ENCODE results near the gene SLC6A13. TPM values are rescaled to one million over a fixed set of nuclear protein-coding genes. Genes with fewer than 3 reads are reported as not detected.

SLC6A13 gene
- total RNA-seq, 6 experiments from 2014 or later: 2.0 to 70.6 (median 14.4) TPM

- 91% methylated on average over 2 of the region's 5 CpGs for WGBS (ENCODE audit: insufficient coverage, low coverage, low lambda C conversion rate, missing lambda C conversion rate)
- Histone ChIP-seq H3K4me3 (no peak overlapping the region), H3K36me3 (no peaks in the 10 kb centered on the region), H3K4me1 (peaks cover 0 to 31% (median 4%) of the 10 kb centered on the region in 4 donors), H3K9me3 (no peaks in the 10 kb centered on the region), H3K27ac (no peak overlapping the region), H3K27me3 (no peaks in the 10 kb centered on the region)
- TF ChIP-seq, protein P1, sequence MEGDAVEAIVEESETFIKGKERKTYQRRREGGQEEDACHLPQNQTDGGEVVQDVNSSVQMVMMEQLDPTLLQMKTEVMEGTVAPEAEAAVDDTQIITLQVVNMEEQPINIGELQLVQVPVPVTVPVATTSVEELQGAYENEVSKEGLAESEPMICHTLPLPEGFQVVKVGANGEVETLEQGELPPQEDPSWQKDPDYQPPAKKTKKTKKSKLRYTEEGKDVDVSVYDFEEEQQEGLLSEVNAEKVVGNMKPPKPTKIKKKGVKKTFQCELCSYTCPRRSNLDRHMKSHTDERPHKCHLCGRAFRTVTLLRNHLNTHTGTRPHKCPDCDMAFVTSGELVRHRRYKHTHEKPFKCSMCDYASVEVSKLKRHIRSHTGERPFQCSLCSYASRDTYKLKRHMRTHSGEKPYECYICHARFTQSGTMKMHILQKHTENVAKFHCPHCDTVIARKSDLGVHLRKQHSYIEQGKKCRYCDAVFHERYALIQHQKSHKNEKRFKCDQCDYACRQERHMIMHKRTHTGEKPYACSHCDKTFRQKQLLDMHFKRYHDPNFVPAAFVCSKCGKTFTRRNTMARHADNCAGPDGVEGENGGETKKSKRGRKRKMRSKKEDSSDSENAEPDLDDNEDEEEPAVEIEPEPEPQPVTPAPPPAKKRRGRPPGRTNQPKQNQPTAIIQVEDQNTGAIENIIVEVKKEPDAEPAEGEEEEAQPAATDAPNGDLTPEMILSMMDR (IDR thresholded peaks at IDR 0.05): no peak
- no peak for TF ChIP-seq POLR2A (IDR thresholded peaks at IDR 0.05)
- DNase-seq (no peak), ATAC-seq (no peak)
- intact Hi-C loops (cut with DNase I): no loop called here
Measured at GRCh38 chr12:179885-180284, 82.8 kb downstream of the SLC6A13 start.

GRCh38 chr12:179131-179884, 83.3 kb downstream of the SLC6A13 start:
- DNase-seq: no peak
- H3K27me3 ChIP-seq: no peaks in the 10 kb centered on the region
- H3K4me3 ChIP-seq: no peak overlapping the region
- 83% methylated on average over 1 of the region's 11 CpGs for WGBS (ENCODE audit: insufficient coverage, low coverage, low lambda C conversion rate, missing lambda C conversion rate)
- peak in 2 of 4 donors; percentile 5 to 22 for ATAC-seq
- H3K4me1 ChIP-seq: peaks cover 0 to 31% (median 4%) of the 10 kb centered on the region in 4 donors
- intact Hi-C loops (cut with DNase I): no loop called here
- no peak for TF ChIP-seq POLR2A (IDR thresholded peaks at IDR 0.05)
- TF ChIP-seq, protein P1 (IDR thresholded peaks at IDR 0.05): no peak
- no peaks in the 10 kb centered on the region for H3K36me3 ChIP-seq
- H3K9me3 ChIP-seq: no peaks in the 10 kb centered on the region
- H3K27ac ChIP-seq: no peak overlapping the region

GRCh38 chr12:178829-179109, 83.9 kb downstream of the SLC6A13 start:
- DNase-seq: no peak
- Histone ChIP-seq H3K9me3 (no peaks in the 10 kb centered on the region), H3K4me1 (peaks cover 0 to 31% (median 4%) of the 10 kb centered on the region in 4 donors), H3K36me3 (no peaks in the 10 kb centered on the region), H3K4me3 (no peak overlapping the region), H3K27me3 (no peaks in the 10 kb centered on the region), H3K27ac (no peak overlapping the region)
- TF ChIP-seq, protein P1 (IDR thresholded peaks at IDR 0.05): no peak
- TF ChIP-seq POLR2A (IDR thresholded peaks at IDR 0.05): no peak
- intact Hi-C loops (cut with DNase I): no loop called here
- no CpG with 5 or more reads among the region's 3 CpGs for WGBS (ENCODE audit: insufficient coverage, low coverage, low lambda C conversion rate, missing lambda C conversion rate)
- ATAC-seq: no peak

DNA sequence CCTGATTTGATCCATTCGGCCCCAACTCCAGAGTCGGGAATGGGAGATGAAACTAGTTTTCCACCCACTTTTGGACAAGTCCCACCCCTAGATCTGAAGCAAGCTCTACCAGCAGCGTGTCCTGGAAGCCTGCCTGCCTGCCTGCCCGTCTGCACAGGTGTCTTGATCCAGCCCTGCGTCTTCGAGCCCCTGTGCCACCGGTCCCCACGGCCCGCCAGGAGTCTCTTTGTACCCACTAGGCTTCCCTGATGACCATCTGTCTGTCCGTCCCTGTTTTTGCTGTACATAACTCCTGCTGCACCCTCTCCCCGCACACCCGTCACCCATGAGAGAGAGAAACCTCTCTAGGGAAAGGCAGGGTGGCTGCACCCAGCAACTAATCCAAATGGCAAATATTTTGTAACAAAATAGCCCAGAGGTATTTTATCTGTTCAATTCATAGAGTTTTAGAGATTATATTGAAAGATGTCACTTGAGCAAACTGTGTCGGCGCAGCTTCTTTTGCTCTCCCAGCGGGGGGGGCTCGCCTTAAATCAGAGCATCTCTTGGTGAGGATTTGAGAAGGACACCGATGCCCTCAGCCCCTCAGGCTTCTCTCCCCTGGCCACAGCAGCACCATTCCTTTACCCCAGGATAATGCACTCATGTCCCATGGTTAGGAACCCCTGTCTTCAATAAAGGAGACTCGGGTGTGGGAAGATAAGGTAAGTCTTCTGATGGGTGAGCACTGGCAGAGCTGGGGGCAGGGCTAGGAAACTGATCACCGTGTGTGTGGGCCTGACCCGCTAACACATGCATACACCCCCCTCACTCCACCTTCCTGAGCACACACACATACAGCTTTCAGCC, 84.4 kb downstream of the SLC6A13 start:
- no peak for TF ChIP-seq POLR2A (IDR thresholded peaks at IDR 0.05)
- TF ChIP-seq, protein P1 (IDR thresholded peaks at IDR 0.05): no peak
- Histone ChIP-seq H3K4me3 (no peak overlapping the region), H3K4me1 (peaks cover 0 to 31% (median 4%) of the 10 kb centered on the region in 4 donors), H3K27ac (no peak overlapping the region), H3K9me3 (no peaks in the 10 kb centered on the region), H3K36me3 (no peaks in the 10 kb centered on the region), H3K27me3 (no peaks in the 10 kb centered on the region)
- 88% methylated on average over 8 of the region's 20 CpGs for WGBS (ENCODE audit: insufficient coverage, low coverage, low lambda C conversion rate, missing lambda C conversion rate)
- no peak for DNase-seq
- intact Hi-C loops (cut with DNase I): no loop called here
- no peak for ATAC-seq

Data from right lobe of liver (tissue), 6 donors.